Measurements from ENCODE around the gene AHRR. TPM values are rescaled to one million over a fixed set of nuclear protein-coding genes. Genes with fewer than 3 reads are reported as not detected.

The AHRR gene
- total RNA-seq, 1 donor from 2014 or later: not detected

GRCh38 chr5:447501-447900 is 126.0 kb downstream of the AHRR start:
- peaks cover 53 to 65% of the 10 kb centered on the region in 2 donors for H3K36me3 ChIP-seq
- H3K27me3 ChIP-seq: no peaks in the 10 kb centered on the region
- intact Hi-C loops (cut with DNase I): loop anchor here (10.0 kb wide), 2 partner anchors 167 to 173 kb away; partner anchors contain the start of genes CEP72 and PDCD6
- no peak for TF ChIP-seq CTCF (IDR thresholded peaks at IDR 0.05)
- no peak overlapping the region for H3K27ac ChIP-seq
- peaks cover 7 to 12% of the 10 kb centered on the region in 2 donors for H3K9me3 ChIP-seq
- peak in 1 of 2 donors; percentile 56 for DNase-seq (ENCODE audit: low spot score in 2 of 2)
- H3K4me3 ChIP-seq: no peak overlapping the region
- H3K4me1 ChIP-seq: peaks cover 6 to 7% of the 10 kb centered on the region in 2 donors

- peaks cover 7 to 14% of the 10 kb centered on the region in 2 donors for H3K9me3 ChIP-seq
- intact Hi-C loops (cut with DNase I): loop anchor here (10.0 kb wide), 2 partner anchors 167 to 173 kb away; partner anchors contain the start of genes CEP72 and PDCD6
- H3K36me3 ChIP-seq: peaks cover 60 to 72% of the 10 kb centered on the region in 2 donors
- H3K27me3 ChIP-seq: no peaks in the 10 kb centered on the region
- peaks cover 6 to 7% of the 10 kb centered on the region in 2 donors for H3K4me1 ChIP-seq
- H3K4me3 ChIP-seq: no peak overlapping the region
- peak; percentile 44 to 77 for DNase-seq (ENCODE audit: low spot score in 2 of 2)
- TF ChIP-seq CTCF (IDR thresholded peaks at IDR 0.05): no peak
- H3K27ac ChIP-seq: no peak overlapping the region
These were observed 126.7 kb downstream of the AHRR start for GRCh38 chr5:448061-448765.

- Histone ChIP-seq H3K4me3 (no peak overlapping the region), H3K36me3 (peaks cover 65 to 77% of the 10 kb centered on the region in 2 donors), H3K27ac (no peak overlapping the region), H3K4me1 (peaks cover 5 to 7% of the 10 kb centered on the region in 2 donors), H3K9me3 (peaks cover 7 to 14% of the 10 kb centered on the region in 2 donors), H3K27me3 (no peaks in the 10 kb centered on the region)
- intact Hi-C loops (cut with DNase I): loop anchor here (10.0 kb wide), 2 partner anchors 166 to 174 kb away; partner anchors contain the start of genes CEP72 and PDCD6
- TF ChIP-seq CTCF (IDR thresholded peaks at IDR 0.05): no peak
- no peak for DNase-seq (ENCODE audit: low spot score in 2 of 2)
These were observed 127.2 kb downstream of the AHRR start for GRCh38 chr5:448766-449090.

GRCh38 chr5:449151-449550 is 127.6 kb downstream of the AHRR start:
- Histone ChIP-seq H3K27me3 (no peaks in the 10 kb centered on the region), H3K27ac (no peak overlapping the region), H3K4me3 (no peak overlapping the region), H3K9me3 (peaks cover 7 to 14% of the 10 kb centered on the region in 2 donors), H3K4me1 (peaks cover under 1 to 3% of the 10 kb centered on the region in 2 donors), H3K36me3 (peaks cover 69 to 82% of the 10 kb centered on the region in 2 donors)
- peak in 1 of 2 donors; percentile 9 for DNase-seq (ENCODE audit: low spot score in 2 of 2)
- TF ChIP-seq CTCF (IDR thresholded peaks at IDR 0.05): no peak
- intact Hi-C loops (cut with DNase I): loop anchor here (10.0 kb wide), 2 partner anchors 166 to 174 kb away; partner anchors contain the start of genes CEP72 and PDCD6

GRCh38 chr5:451587-452458 is 130.3 kb downstream of the AHRR start:
- peaks cover 7 to 14% of the 10 kb centered on the region in 2 donors for H3K9me3 ChIP-seq
- intact Hi-C loops (cut with DNase I): no loop called here
- TF ChIP-seq CTCF (IDR thresholded peaks at IDR 0.05): no peak
- H3K36me3 ChIP-seq: peaks cover 82 to 94% of the 10 kb centered on the region in 2 donors
- H3K4me1 ChIP-seq: no peaks in the 10 kb centered on the region
- no peak overlapping the region for H3K4me3 ChIP-seq
- no peak overlapping the region for H3K27ac ChIP-seq
- DNase-seq (ENCODE audit: low spot score in 2 of 2): no peak
- H3K27me3 ChIP-seq: no peaks in the 10 kb centered on the region

All from ascending aorta (tissue), 2 donors.